Prostate gland (tissue), 2 donors: ENCODE results near the gene PLOD2.

Experiments
- POLR2AphosphoS5 ChIP-seq: sonication (generic); formaldehyde crosslinking; IDR thresholded peaks from one replicate; pipeline ENCODE4 v1.6.1; 2017; ENCODE audit warnings: antibody characterized with exemption
- TF ChIP-seq, protein P1 (sequence below), 4 experiments: fragments of 200-600 bp in 2 of 4; fragments of 450-650 bp in 2 of 4; sonication (generic) in 2 of 4; IDR thresholded peaks; 1 replicate in 3 of 4; 2 replicates in 1 of 4; pipeline ENCODE4 v1.5.1; 2016 to 2019; ENCODE audit warnings: antibody characterized with exemption in 4 of 4, mild to moderate bottlenecking in 2 of 4, moderate library complexity in 2 of 4

DNA sequence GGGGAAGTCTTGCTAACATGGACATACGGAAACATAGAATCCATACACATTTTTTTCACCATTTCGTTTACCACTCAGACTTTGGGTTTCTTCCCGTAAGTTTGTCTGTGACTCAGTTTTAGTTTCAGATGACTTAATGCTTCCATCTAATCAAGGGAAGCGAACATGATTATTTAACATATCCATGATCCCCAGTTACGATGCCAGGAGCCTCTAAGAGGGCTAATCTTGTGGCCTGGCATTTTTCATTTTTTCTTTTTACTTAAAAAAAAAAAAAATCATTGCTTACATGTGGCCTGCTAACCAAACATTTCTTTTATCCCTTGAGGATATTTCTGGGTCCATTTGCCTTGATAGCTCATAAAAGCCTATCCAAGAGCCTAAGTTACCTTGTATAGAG, 20.2 kb upstream of the PLOD2 start:
- TF ChIP-seq, protein P1, sequence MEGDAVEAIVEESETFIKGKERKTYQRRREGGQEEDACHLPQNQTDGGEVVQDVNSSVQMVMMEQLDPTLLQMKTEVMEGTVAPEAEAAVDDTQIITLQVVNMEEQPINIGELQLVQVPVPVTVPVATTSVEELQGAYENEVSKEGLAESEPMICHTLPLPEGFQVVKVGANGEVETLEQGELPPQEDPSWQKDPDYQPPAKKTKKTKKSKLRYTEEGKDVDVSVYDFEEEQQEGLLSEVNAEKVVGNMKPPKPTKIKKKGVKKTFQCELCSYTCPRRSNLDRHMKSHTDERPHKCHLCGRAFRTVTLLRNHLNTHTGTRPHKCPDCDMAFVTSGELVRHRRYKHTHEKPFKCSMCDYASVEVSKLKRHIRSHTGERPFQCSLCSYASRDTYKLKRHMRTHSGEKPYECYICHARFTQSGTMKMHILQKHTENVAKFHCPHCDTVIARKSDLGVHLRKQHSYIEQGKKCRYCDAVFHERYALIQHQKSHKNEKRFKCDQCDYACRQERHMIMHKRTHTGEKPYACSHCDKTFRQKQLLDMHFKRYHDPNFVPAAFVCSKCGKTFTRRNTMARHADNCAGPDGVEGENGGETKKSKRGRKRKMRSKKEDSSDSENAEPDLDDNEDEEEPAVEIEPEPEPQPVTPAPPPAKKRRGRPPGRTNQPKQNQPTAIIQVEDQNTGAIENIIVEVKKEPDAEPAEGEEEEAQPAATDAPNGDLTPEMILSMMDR (IDR thresholded peaks at IDR 0.05), result no peak
- TF ChIP-seq POLR2AphosphoS5, result no peak
